Measurements from ENCODE around the gene ERC1. TPM values are rescaled to one million over a fixed set of nuclear protein-coding genes. Genes with fewer than 3 reads are reported as not detected.

The ERC1 gene
- total and polyA plus RNA-seq, 9 of the 15 experiments (the other 6 are each of a cell fraction or from before 2014, with no cell fraction given), result 0.74 to 11.8 (median 4.8) TPM

DNA sequence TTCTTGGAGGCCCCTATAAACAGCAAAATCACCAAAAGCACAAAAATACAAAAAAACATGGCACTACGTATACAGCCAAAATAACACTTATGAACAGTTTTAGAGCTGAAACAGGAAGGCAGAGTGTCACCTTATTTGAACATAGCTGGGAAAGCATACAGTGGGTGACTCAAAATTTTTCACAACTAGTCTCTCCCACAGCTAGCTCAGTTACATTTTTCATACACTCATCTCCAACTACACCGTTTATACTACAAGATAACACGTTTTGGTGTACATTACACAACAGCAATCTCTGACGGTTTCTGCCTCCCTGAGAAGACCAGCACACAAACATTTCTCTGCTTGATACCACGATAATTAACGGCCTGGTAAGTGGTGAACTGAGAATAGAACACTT is 44.4 kb upstream of the ERC1 start:
- Histone ChIP-seq H3K27ac (ENCODE audit: extremely low read depth, low read depth, low read length) (no peak overlapping the region), H3K36me3 (ENCODE audit: control insufficient read depth, insufficient read depth, low read length) (peaks cover 8% of the 10 kb centered on the region; the same call in 1 of the 3 replicates), H3K4me3 (no peak overlapping the region), H4K20me1 (replicated peaks; ENCODE audit: control insufficient read depth, insufficient read depth, low read length) (no peaks in the 10 kb centered on the region), H2AFZ (ENCODE audit: low read depth, low read length) (no peak overlapping the region), H3K27me3 (ENCODE audit: control insufficient read depth in 2 of 2, insufficient read depth in 2 of 2, low read length in 2 of 2) (no peaks in the 10 kb centered on the region), H3K79me2 (ENCODE audit: control insufficient read depth, insufficient read depth, low read length) (peaks cover 36% of the 10 kb centered on the region), H3K4me1 (replicated peaks in 1 of 2; ENCODE audit: control insufficient read depth in 2 of 2, insufficient read depth in 2 of 2, low read length in 2 of 2) (peaks cover 0 to 8% of the 10 kb centered on the region in 2 experiments; a peak in 2 of 5 replicates), H3K9me1 (ENCODE audit: control insufficient read depth, insufficient read depth, low read length) (no peaks in the 10 kb centered on the region), H3K9me3 (replicated peaks; ENCODE audit: control insufficient read depth, insufficient read depth, low read depth, low read length) (no peaks in the 10 kb centered on the region), H3K4me2 (ENCODE audit: insufficient read depth, low read length) (no peak overlapping the region), H3K9ac (ENCODE audit: insufficient read depth in 1 of 2, low read depth in 2 of 2, low read length in 2 of 2) (no peak overlapping the region)
- ATAC-seq (no peak), DNase-seq (ENCODE audit: extremely low read depth in 1 of 4, low spot score in 3 of 4) (no peak), FAIRE-seq (no peak)
- TF ChIP-seq ZNF239 (CRISPR knock-in tag; IDR thresholded peaks at IDR 0.05), result no peak
- TF ChIP-seq, protein P1, sequence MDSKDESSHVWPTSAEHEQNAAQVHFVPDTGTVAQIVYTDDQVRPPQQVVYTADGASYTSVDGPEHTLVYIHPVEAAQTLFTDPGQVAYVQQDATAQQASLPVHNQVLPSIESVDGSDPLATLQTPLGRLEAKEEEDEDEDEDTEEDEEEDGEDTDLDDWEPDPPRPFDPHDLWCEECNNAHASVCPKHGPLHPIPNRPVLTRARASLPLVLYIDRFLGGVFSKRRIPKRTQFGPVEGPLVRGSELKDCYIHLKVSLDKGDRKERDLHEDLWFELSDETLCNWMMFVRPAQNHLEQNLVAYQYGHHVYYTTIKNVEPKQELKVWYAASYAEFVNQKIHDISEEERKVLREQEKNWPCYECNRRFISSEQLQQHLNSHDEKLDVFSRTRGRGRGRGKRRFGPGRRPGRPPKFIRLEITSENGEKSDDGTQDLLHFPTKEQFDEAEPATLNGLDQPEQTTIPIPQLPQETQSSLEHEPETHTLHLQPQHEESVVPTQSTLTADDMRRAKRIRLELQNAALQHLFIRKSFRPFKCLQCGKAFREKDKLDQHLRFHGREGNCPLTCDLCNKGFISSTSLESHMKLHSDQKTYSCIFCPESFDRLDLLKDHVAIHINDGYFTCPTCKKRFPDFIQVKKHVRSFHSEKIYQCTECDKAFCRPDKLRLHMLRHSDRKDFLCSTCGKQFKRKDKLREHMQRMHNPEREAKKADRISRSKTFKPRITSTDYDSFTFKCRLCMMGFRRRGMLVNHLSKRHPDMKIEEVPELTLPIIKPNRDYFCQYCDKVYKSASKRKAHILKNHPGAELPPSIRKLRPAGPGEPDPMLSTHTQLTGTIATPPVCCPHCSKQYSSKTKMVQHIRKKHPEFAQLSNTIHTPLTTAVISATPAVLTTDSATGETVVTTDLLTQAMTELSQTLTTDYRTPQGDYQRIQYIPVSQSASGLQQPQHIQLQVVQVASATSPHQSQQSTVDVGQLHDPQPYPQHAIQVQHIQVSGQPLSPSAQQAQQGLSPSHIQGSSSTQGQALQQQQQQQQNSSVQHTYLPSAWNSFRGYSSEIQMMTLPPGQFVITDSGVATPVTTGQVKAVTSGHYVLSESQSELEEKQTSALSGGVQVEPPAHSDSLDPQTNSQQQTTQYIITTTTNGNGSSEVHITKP (IDR thresholded peaks at IDR 0.05; ENCODE audit: partially characterized antibody), result no peak
- no peak for TF ChIP-seq ZNF764 (CRISPR knock-in tag; IDR thresholded peaks at IDR 0.05; ENCODE audit: low read depth)
- TF ChIP-seq, protein P2, sequence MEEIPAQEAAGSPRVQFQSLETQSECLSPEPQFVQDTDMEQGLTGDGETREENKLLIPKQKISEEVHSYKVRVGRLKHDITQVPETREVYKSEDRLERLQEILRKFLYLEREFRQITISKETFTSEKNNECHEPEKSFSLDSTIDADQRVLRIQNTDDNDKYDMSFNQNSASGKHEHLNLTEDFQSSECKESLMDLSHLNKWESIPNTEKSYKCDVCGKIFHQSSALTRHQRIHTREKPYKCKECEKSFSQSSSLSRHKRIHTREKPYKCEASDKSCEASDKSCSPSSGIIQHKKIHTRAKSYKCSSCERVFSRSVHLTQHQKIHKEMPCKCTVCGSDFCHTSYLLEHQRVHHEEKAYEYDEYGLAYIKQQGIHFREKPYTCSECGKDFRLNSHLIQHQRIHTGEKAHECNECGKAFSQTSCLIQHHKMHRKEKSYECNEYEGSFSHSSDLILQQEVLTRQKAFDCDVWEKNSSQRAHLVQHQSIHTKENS (CRISPR knock-in tag; IDR thresholded peaks at IDR 0.05), result no peak
- TF ChIP-seq HEY1 (CRISPR knock-in tag; IDR thresholded peaks at IDR 0.05; ENCODE audit: borderline replicate concordance), result no peak
- no peak for TF ChIP-seq PTRF (tag; IDR thresholded peaks at IDR 0.05)
- TF ChIP-seq FOXP1 (CRISPR knock-in tag; IDR thresholded peaks at IDR 0.05), result no peak
- no peak for TF ChIP-seq GTF2A2 (tag; IDR thresholded peaks at IDR 0.05)
- no peak for TF ChIP-seq SAP30 (IDR thresholded peaks at IDR 0.05; ENCODE audit: borderline replicate concordance, insufficient read depth, low read depth, low read length, poor library complexity, severe bottlenecking)
- no peak for TF ChIP-seq JUND (IDR thresholded peaks at IDR 0.05; ENCODE audit: borderline replicate concordance, low read depth, low read length)
- TF ChIP-seq JUND (tag; IDR thresholded peaks at IDR 0.05; ENCODE audit: borderline replicate concordance, low read depth, low read length), result no peak
- no peak for TF ChIP-seq ARHGAP35 (IDR thresholded peaks at IDR 0.05; ENCODE audit: partially characterized antibody)
- TF ChIP-seq ZNF551 (CRISPR knock-in tag; IDR thresholded peaks at IDR 0.05), result no peak
- no peak for TF ChIP-seq LEF1 (IDR thresholded peaks at IDR 0.05)
- no peak for TF ChIP-seq ZNF24 (IDR thresholded peaks at IDR 0.05)
- TF ChIP-seq DACH1 (IDR thresholded peaks at IDR 0.05; ENCODE audit: partially characterized antibody), result no peak
- TF ChIP-seq CXXC5 (CRISPR knock-in tag; IDR thresholded peaks at IDR 0.05), result no peak
- no peak for TF ChIP-seq MYNN (IDR thresholded peaks at IDR 0.05)
- TF ChIP-seq MYNN (CRISPR knock-in tag; IDR thresholded peaks at IDR 0.05), result no peak
- TF ChIP-seq, protein P3, sequence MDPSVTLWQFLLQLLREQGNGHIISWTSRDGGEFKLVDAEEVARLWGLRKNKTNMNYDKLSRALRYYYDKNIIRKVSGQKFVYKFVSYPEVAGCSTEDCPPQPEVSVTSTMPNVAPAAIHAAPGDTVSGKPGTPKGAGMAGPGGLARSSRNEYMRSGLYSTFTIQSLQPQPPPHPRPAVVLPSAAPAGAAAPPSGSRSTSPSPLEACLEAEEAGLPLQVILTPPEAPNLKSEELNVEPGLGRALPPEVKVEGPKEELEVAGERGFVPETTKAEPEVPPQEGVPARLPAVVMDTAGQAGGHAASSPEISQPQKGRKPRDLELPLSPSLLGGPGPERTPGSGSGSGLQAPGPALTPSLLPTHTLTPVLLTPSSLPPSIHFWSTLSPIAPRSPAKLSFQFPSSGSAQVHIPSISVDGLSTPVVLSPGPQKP (CRISPR knock-in tag; IDR thresholded peaks at IDR 0.05), result no peak
- in situ Hi-C loops (cut with MboI), result loop anchor here (5.0 kb wide), 1 partner anchor 374 kb away; no protein-coding TSS in a partner anchor
- ChIA-PET CTCF (ENCODE audit: low intra/inter-chr PET ratio) (no interaction called here), POLR2A (no interaction called here)
- WGBS (ENCODE audit: insufficient coverage, low coverage, missing lambda C conversion rate), result 52% methylated on average over 6 of the region's 6 CpGs
- no TSS peak for BruUV-seq (replicated peaks)
- intact Hi-C loops (cut with micrococcal nuclease), result loop anchor here (5.0 kb wide), 4 partner anchors 34 to 374 kb away; no protein-coding TSS in a partner anchor

Measured in K562 (cell line).